ENCODE measurements around the gene PDCD2L. TPM values are rescaled to one million over a fixed set of nuclear protein-coding genes. Genes with fewer than 3 reads are reported as not detected.
"Not testable (repeated sequence)": the region's sequence is repeated elsewhere in the genome, so short reads cannot be mapped to it uniquely, and the experiment has no call there.

The PDCD2L gene
- total and polyA plus RNA-seq, 10 of the 15 experiments (the other 5 are each of a cell fraction or from before 2014, with no cell fraction given) = 7.2 to 41.3 (median 26.9) TPM

DNA sequence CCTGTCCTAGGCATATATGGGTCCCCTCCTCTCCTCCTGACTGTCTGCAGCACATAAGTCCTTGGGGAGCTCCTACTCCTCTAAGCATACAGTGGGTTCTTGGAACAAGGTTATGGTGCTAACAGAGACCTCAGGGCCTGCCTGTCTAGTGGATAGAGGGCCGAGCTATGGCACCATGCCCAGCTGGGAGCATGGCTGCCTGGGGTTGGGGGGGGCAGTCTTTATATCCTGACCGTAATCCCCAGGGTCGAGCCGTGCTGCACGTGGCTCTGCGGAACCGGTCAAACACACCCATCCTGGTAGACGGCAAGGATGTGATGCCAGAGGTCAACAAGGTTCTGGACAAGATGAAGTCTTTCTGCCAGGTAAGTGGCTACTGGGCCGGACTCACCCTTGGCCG lies 35.9 kb upstream of the PDCD2L start (continued):
- TF ChIP-seq, protein P1, sequence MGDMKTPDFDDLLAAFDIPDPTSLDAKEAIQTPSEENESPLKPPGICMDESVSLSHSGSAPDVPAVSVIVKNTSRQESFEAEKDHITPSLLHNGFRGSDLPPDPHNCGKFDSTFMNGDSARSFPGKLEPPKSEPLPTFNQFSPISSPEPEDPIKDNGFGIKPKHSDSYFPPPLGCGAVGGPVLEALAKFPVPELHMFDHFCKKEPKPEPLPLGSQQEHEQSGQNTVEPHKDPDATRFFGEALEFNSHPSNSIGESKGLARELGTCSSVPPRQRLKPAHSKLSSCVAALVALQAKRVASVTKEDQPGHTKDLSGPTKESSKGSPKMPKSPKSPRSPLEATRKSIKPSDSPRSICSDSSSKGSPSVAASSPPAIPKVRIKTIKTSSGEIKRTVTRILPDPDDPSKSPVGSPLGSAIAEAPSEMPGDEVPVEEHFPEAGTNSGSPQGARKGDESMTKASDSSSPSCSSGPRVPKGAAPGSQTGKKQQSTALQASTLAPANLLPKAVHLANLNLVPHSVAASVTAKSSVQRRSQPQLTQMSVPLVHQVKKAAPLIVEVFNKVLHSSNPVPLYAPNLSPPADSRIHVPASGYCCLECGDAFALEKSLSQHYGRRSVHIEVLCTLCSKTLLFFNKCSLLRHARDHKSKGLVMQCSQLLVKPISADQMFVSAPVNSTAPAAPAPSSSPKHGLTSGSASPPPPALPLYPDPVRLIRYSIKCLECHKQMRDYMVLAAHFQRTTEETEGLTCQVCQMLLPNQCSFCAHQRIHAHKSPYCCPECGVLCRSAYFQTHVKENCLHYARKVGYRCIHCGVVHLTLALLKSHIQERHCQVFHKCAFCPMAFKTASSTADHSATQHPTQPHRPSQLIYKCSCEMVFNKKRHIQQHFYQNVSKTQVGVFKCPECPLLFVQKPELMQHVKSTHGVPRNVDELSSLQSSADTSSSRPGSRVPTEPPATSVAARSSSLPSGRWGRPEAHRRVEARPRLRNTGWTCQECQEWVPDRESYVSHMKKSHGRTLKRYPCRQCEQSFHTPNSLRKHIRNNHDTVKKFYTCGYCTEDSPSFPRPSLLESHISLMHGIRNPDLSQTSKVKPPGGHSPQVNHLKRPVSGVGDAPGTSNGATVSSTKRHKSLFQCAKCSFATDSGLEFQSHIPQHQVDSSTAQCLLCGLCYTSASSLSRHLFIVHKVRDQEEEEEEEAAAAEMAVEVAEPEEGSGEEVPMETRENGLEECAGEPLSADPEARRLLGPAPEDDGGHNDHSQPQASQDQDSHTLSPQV (IDR thresholded peaks at IDR 0.05) = no peak
- TF ChIP-seq NR2F1 (conservative IDR thresholded peaks at IDR 0.05) (no peak), MXI1 (IDR thresholded peaks at IDR 0.05; ENCODE audit: low read depth, low read length) (no peak), RAD51 (IDR thresholded peaks at IDR 0.05) (no peak), NFIC (IDR thresholded peaks at IDR 0.05; ENCODE audit: low read depth, low read length) (no peak), ELK1 (IDR thresholded peaks at IDR 0.05; ENCODE audit: low read depth, low read length) (no peak), ZNF384 (IDR thresholded peaks at IDR 0.05; ENCODE audit: borderline replicate concordance, low read depth, low read length) (no peak)

- H3K4me3 ChIP-seq; DNase-seq (ENCODE audit: low read depth, low spot score); SMC1A ChIA-PET (ENCODE audit: uncharacterized antibody, unreplicated experiment); intact Hi-C loops (cut with micrococcal nuclease; ENCODE audit: unreplicated experiment); H3K27ac ChIP-seq (ENCODE audit: control insufficient read depth, insufficient read depth); H3K4me2 ChIP-seq (ENCODE audit: control insufficient read depth, insufficient read depth); BruUV-seq (replicated peaks); RAD21 ChIA-PET (ENCODE audit: unreplicated experiment); H4K20me1 ChIP-seq (ENCODE audit: control insufficient read depth, insufficient read depth); ATAC-seq; H3K9ac ChIP-seq (ENCODE audit: control insufficient read depth, insufficient read depth, low read length); H2AFZ ChIP-seq (ENCODE audit: control insufficient read depth, low read depth, low read length); in situ Hi-C loops (cut with MboI); H3K27me3 ChIP-seq (replicated peaks in 1 of 2; ENCODE audit: control insufficient read depth in 2 of 2, insufficient read depth in 2 of 2, low read length in 1 of 2); H3K9me3 ChIP-seq (replicated peaks; ENCODE audit: control insufficient read depth, insufficient read depth, low read length); FAIRE-seq: not testable (repeated sequence)
- 99% methylated on average over 10 of the region's 10 CpGs for WGBS (ENCODE audit: insufficient coverage, insufficient replicate concordance, low lambda C conversion rate, missing lambda C conversion rate)
- CTCF ChIA-PET = interaction anchor here (0.8 to 1.2 kb wide), 2 partner anchors 10 to 133 kb away, joined by 3 to 4 read pairs; no protein-coding TSS in a partner anchor
- Histone ChIP-seq H3K36me3 (ENCODE audit: control insufficient read depth in 2 of 2, insufficient read depth in 2 of 2, low read length in 1 of 2) (peaks cover 16 to 40% of the 10 kb centered on the region in 2 experiments), H3K79me2 (ENCODE audit: control insufficient read depth, insufficient read depth, low read length) (peaks cover 51% of the 10 kb centered on the region), H3K4me1 (ENCODE audit: control insufficient read depth, insufficient read depth, low read length) (peaks cover 14% of the 10 kb centered on the region)
- POLR2A ChIA-PET = interaction anchor here (0.7 kb wide), 1 partner anchor 196 kb away, joined by 3 read pairs; no protein-coding TSS in a partner anchor
Measured at GRCh38 chr19:34369166-34369565, 35.0 kb upstream of the PDCD2L start.
